HG03520 (cell line): ENCODE measurements around the gene SNX8.
"Not testable (repeated sequence)": the region's sequence is repeated elsewhere in the genome, so short reads cannot be mapped to it uniquely, and the experiment has no call there.

Experiments
- ATAC-seq: cut with Tn5 transposase; IDR thresholded peaks from one replicate; pipeline ENCODE4 v1.9.1; 2021; ENCODE audit warnings: mild to moderate bottlenecking, moderate library complexity; ENCODE audit not compliant: unreplicated experiment

SNX8 gene

GRCh38 chr7:2295936-2296620 is 18.2 kb downstream of the SNX8 start:
- ATAC-seq: no peak

GRCh38 chr7:2290877-2291276 is 23.4 kb downstream of the SNX8 start:
- no peak for ATAC-seq

- ATAC-seq: no peak
These were observed 24.6 kb downstream of the SNX8 start for GRCh38 chr7:2289621-2290020.

- no peak for ATAC-seq
These were observed 25.1 kb downstream of the SNX8 start for GRCh38 chr7:2289111-2289586.

GRCh38 chr7:2288503-2288902 is 25.7 kb downstream of the SNX8 start:
- ATAC-seq: no peak

GRCh38 chr7:2287745-2288144 is 26.5 kb downstream of the SNX8 start:
- ATAC-seq: no peak

GRCh38 chr7:2283074-2283473 is 31.2 kb downstream of the SNX8 start:
- ATAC-seq: no peak

GRCh38 chr7:2282185-2282751 is 32.0 kb downstream of the SNX8 start:
- ATAC-seq: no peak

GRCh38 chr7:2281541-2281940 is 32.7 kb downstream of the SNX8 start:
- no peak for ATAC-seq

- no peak for ATAC-seq
These were observed 33.8 kb downstream of the SNX8 start for GRCh38 chr7:2280424-2280823.

GRCh38 chr7:2279896-2280295 is 34.3 kb downstream of the SNX8 start:
- ATAC-seq: no peak

- no peak for ATAC-seq
These were observed 36.2 kb downstream of the SNX8 start for GRCh38 chr7:2278026-2278425.

- no peak for ATAC-seq
These were observed 38.1 kb downstream of the SNX8 start for GRCh38 chr7:2276107-2276506.

GRCh38 chr7:2275101-2275500 is 39.1 kb downstream of the SNX8 start:
- ATAC-seq: no peak

- ATAC-seq: no peak
These were observed 39.6 kb downstream of the SNX8 start for GRCh38 chr7:2274666-2275065.

GRCh38 chr7:2273866-2274265 is 40.4 kb downstream of the SNX8 start:
- no peak for ATAC-seq

- ATAC-seq: no peak
These were observed 42.2 kb downstream of the SNX8 start for GRCh38 chr7:2272031-2272430.

GRCh38 chr7:2271273-2272026 is 42.8 kb downstream of the SNX8 start:
- ATAC-seq: no peak

- no peak for ATAC-seq
These were observed 43.7 kb downstream of the SNX8 start for GRCh38 chr7:2270495-2270894.

GRCh38 chr7:2269991-2270460 is 44.2 kb downstream of the SNX8 start:
- ATAC-seq: no peak

GRCh38 chr7:2269089-2269990 is 44.9 kb downstream of the SNX8 start:
- not testable (repeated sequence) for ATAC-seq
